ENCODE measurements around the gene TNFRSF12A.

DNA sequence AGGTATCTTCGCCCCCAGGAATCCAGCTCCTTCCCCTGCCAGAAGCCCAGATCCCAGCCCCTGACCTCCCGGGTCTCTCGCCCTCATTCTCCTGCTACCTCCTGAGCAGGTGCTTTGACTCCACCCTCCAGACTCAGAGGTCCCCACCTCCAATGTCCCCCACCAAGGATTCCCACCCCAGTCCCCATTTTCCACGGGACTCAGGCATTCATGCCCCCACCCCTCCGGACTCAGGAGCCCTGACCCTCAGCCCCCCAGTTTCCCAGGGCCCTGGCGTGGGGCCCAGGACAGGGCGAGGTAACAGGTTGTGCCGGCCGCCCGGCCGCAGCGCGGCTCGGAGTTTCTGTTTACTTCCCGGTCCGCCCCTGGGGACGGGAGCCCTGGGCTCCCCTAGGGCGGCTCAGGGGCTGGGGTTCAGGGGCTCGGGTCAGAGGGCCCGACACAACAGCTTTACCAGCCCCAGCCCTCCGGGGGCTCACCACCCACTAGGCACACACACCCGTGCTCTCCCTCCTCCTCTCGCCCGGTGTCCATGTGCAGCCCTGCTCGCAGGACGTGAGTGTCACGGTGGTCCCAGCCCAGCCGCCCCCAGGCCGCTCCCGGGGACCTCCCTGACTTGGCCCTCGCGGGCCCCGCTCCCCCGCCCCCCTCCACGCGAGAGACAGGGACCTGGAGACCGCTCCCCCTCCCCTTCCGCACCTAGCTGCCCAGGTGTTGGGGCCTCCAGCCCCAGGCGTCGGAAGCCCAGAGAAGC lies 16.0 kb downstream of the TNFRSF12A start:
- TF ChIP-seq, protein P1, sequence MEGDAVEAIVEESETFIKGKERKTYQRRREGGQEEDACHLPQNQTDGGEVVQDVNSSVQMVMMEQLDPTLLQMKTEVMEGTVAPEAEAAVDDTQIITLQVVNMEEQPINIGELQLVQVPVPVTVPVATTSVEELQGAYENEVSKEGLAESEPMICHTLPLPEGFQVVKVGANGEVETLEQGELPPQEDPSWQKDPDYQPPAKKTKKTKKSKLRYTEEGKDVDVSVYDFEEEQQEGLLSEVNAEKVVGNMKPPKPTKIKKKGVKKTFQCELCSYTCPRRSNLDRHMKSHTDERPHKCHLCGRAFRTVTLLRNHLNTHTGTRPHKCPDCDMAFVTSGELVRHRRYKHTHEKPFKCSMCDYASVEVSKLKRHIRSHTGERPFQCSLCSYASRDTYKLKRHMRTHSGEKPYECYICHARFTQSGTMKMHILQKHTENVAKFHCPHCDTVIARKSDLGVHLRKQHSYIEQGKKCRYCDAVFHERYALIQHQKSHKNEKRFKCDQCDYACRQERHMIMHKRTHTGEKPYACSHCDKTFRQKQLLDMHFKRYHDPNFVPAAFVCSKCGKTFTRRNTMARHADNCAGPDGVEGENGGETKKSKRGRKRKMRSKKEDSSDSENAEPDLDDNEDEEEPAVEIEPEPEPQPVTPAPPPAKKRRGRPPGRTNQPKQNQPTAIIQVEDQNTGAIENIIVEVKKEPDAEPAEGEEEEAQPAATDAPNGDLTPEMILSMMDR (IDR thresholded peaks at IDR 0.05): no peak
- TF ChIP-seq POLR2AphosphoS5 (IDR thresholded peaks at IDR 0.05; ENCODE audit: low read depth, low read length): no peak
- TF ChIP-seq, protein P2, sequence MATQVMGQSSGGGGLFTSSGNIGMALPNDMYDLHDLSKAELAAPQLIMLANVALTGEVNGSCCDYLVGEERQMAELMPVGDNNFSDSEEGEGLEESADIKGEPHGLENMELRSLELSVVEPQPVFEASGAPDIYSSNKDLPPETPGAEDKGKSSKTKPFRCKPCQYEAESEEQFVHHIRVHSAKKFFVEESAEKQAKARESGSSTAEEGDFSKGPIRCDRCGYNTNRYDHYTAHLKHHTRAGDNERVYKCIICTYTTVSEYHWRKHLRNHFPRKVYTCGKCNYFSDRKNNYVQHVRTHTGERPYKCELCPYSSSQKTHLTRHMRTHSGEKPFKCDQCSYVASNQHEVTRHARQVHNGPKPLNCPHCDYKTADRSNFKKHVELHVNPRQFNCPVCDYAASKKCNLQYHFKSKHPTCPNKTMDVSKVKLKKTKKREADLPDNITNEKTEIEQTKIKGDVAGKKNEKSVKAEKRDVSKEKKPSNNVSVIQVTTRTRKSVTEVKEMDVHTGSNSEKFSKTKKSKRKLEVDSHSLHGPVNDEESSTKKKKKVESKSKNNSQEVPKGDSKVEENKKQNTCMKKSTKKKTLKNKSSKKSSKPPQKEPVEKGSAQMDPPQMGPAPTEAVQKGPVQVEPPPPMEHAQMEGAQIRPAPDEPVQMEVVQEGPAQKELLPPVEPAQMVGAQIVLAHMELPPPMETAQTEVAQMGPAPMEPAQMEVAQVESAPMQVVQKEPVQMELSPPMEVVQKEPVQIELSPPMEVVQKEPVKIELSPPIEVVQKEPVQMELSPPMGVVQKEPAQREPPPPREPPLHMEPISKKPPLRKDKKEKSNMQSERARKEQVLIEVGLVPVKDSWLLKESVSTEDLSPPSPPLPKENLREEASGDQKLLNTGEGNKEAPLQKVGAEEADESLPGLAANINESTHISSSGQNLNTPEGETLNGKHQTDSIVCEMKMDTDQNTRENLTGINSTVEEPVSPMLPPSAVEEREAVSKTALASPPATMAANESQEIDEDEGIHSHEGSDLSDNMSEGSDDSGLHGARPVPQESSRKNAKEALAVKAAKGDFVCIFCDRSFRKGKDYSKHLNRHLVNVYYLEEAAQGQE (IDR thresholded peaks at IDR 0.05; ENCODE audit: insufficient read depth in 1 of 2, low read depth in 2 of 2, low read length in 1 of 2): no peak
- no peak for TF ChIP-seq SIN3A (IDR thresholded peaks at IDR 0.05; ENCODE audit: borderline replicate concordance, insufficient read depth, low read depth, low read length)
